ENCODE results near the gene PIM3.

PIM3 gene

GRCh38 chr22:49956914-49957825 lies 3.4 kb upstream of the PIM3 start:
- DNase-seq, result no peak

GRCh38 chr22:49957826-49958365 lies 2.7 kb upstream of the PIM3 start:
- DNase-seq, result no peak

DNA sequence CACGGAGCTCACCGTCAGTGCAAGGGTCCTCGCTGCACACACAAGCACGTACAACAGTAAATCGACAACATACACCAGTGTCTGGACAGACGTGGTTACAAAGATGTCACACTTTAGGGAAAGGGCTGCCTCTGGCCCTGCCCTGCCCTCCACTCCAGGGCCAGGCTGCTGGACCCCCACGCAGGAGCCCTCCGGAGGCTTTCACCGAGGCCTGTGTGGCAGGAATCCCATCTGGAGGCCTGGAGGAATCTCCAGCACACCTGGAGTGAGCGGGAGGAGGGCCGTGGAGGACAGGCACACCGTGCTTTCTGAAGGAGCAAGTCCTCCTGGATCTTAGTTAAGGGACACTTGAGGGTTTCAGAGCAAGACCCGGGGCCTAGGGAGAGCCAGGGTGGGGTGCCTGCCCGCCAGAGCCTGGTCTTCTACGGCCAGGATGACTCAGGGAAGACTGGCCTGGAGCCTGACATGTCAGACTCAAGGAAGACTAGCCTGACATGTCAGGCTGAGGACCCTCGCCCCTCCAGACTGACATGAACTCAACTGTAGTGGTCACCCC lies 2.1 kb upstream of the PIM3 start:
- no peak for DNase-seq

DNA sequence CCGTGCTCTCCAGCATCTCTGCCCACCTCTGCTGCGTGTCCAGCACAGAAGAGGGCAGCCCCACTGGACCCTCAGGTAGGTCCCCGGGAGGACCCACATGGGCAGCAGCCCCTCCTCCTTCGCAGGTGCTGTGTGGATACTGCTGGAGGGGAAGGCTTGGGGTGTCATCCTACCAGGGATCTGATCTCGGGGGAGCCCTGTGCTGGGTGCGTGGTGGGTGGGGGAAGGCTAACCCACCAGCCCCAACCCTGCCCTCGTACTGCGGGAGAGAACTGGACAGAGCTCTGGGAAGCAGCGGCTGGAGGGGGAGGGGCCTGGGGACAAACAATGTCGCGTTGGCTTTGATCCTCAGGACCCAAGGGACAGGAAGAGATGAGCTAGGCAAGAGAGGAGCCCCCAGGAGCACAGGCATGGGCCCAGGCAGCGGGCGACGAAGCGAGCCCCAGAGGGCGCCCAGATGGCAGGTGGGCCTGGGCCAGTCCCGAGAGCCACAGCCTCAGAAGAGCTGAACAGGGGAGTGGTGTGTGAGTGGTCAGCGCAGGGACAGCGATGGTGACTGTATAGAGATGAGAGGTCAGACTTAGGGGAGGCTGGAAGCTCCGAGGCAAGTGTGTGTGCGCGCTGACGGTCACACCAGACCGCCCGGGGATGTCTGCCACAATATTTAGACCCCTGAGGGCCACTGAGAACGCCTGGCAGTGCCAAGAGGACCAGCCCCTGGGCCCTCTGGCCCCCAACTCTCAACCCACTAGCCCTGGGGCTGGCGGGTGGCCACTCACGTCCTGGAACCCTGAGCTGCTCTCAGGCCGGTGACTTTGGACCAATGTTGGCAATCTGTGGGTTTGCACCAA lies 1.4 kb upstream of the PIM3 start:
- DNase-seq, result no peak

DNA sequence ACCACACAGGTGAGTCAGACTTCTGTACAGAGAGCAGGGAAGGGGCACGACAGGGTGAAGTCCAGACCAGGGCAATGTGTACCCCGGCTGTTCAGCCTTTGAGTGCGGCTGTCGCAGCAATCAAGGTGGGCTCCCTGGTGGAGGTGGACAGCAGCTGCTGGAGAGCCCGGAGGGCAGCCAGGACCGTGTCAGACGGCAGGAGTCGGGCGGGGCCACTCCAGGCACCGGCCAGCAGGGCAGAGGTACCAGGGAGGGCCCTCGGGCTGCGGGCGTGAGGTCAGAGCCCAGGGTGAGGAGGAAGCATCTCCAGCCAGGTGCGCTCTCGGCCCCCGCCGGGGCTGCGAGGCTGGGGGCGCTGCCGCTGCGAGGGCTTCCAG lies 802 bp upstream of the PIM3 start:
- DNase-seq, result no peak

- peak; percentile 25 for DNase-seq
These were observed 531 bp downstream of the PIM3 start for GRCh38 chr22:49961005-49961600.

GRCh38 chr22:49961601-49962011 lies 1.0 kb downstream of the PIM3 start:
- no peak for DNase-seq

DNA sequence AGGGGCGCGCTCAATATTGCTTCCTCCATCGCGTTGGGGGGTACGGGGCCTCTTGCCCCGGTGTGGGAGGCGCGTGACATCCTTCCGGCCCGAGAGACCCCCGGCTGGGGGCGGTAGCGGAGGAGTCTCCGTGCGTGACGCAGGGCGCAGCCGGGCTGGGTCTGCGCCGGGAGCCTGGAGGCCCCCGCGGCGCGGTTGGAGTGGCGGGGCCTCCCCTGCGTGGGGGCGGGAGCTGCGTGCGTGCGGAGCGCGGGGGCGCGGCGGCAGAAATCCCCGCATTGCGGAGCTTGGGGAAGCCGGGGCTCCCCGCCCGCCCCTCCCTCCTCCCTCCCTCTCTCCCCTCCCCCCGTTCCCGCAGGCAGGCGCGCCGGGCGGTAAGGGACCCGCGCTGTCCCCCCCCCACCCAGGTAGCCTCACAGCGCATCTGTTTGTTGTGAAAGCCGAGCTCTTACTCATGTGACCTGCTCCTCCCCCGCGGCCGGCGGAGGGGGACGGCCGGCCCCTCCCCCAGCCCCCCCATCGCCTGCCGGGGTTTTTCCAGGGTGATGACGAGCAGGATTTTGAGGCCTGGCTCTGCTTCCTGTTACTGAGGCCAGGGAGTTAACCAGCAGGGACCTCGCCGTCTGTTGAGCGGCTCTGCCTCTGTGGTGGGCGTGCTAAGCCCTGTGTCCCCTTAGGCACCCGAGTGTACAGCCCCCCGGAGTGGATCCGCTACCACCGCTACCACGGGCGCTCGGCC lies 1.6 kb downstream of the PIM3 start:
- peak; percentile 85 for DNase-seq

DNA sequence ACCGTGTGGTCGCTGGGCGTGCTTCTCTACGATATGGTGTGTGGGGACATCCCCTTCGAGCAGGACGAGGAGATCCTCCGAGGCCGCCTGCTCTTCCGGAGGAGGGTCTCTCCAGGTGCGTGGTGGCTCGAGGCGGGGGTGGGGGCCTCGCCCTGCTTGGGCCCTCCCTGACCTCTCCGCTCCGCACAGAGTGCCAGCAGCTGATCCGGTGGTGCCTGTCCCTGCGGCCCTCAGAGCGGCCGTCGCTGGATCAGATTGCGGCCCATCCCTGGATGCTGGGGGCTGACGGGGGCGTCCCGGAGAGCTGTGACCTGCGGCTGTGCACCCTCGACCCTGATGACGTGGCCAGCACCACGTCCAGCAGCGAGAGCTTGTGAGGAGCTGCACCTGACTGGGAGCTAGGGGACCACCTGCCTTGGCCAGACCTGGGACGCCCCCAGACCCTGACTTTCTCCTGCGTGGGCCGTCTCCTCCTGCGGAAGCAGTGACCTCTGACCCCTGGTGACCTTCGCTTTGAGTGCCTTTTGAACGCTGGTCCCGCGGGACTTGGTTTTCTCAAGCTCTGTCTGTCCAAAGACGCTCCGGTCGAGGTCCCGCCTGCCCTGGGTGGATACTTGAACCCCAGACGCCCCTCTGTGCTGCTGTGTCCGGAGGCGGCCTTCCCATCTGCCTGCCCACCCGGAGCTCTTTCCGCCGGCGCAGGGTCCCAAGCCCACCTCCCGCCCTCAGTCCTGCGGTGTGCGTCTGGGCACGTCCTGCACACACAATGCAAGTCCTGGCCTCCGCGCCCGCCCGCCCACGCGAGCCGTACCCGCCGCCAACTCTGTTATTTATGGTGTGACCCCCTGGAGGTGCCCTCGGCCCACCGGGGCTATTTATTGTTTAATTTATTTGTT lies 2.4 kb downstream of the PIM3 start:
- DNase-seq, result no peak

GRCh38 chr22:49963647-49964026 lies 3.1 kb downstream of the PIM3 start:
- no peak for DNase-seq

DNA sequence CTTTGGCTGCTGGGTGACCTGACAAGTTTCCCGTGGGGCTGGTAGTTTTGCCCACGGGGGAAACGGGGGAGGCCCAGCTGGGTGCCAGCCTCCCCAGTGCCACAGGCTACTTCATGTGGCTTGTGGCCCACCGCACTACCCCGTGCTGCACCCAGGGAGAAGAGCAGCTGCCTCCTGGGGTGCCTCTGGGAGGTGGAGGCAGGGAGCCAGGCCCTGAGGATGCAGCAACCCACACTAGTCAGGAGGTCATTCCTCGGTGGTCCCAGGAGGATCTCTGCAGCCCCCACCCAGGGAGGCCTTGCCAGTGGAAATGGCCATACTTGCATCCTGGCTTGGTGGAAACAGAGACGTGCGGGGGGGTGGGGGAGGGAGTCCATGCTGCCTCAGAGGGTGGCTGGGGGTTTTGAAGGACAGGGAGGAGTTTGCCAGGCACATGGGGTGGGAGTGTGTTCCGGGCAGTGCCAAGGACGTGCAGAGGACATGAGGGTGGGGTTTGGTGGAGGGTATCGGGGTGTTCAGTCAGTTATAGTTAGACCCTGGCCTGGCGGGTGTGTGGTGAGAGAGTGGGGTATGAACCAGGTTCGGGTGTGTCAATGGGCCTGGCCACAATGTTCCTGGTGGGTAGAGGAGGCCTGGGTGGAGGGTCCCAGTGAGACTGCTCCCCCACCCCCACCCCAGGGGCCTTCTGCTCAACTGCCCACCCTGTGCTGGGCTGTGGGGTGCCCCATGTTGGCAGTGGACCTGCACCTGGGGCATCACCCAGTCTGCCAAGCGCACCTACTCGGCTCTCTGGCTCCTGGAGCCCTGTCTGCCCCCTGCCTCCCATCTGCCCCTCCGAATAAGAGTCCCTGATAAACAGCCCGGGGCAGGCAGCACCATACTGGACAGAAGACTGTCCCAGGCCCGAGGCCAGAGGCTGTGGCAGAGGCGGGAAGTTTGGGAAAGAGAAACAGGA lies 3.8 kb downstream of the PIM3 start:
- DNase-seq, result no peak

- DNase-seq, result no peak
These were observed 4.8 kb downstream of the PIM3 start for GRCh38 chr22:49965091-49966040.

DNA sequence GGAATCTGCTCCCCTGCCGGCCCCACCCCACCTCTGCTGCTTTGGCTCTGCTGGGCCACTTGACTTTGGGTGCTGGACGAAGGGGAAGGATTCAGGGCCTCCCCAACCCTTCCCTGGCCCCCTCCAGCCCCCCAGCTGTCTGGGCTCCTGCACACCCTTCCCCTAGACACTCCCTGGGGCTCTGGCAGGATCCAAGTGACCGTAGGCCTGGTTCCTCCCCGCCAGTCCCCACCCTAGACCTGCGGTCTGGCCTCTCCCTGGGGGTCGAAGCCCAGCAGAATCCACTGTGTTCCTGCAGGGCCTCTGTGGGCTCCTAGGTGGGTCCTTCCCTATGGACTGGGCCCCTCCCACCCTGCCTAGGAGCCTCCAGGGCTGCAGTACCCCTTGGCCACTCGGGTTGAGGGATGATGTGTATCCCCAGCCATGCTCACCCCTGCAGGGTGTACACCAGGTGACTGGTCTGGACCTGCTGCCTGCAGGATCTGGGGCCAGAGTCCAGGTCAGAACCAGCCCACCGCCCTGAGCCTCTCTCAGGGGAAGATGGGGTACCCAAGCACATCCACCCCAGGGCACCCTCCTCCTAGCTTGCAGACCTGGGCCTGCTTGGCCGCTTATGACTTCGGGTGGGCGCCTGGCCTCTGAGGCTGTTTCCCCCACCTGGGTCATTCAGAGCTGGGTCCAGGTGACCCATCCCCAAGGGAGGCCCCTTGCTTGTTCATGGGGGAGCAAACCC lies 5.6 kb downstream of the PIM3 start:
- DNase-seq, result no peak

DNA sequence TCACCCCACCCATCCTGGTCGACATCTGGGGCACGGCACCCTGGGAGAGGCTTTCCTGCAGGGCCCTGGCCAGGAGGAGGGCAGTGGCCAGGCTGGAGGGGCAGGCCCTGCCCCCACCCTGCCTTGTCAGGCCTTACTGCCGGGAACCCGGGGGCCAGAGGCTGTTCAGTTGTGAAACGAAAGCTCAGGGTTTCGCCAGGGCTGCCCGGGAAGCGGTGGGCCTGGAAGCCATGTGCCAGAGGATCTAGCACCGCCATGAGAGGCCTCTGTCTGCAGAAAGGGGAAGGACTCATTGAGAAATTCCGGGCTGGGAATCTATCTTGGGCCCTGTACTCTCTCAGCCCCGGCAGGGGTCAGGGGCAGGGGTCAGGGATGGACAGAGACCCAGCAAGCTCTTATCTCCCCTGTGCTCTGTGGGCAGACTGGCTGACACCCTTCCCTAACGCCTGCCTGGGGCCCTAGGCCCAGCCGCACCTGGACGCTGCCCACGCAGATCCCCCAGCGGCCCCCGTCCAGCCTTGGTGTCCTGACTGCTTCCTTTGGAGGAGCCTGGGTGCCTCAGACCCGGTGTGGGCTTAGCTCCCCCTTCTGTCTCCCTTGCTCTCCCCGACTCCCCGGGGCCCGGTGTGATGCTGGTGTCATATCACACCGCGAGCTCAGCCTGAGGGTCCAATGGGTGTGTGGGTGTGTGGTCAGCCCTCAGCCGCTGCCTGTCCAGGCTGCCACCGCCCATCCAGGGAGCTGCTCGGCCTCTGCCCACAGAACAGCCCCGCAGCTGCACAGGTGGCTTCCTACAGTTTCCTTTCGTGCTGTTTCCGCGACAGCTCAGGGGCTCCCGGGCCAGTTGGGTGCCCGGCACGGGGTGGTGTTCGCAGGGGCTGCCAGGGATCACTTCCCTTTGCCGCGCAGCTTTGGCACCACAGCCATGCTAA lies 6.5 kb downstream of the PIM3 start:
- no peak for DNase-seq

GRCh38 chr22:49967706-49968208 lies 7.2 kb downstream of the PIM3 start:
- no peak for DNase-seq

GRCh38 chr22:49968313-49968830 lies 7.8 kb downstream of the PIM3 start:
- DNase-seq, result no peak
